ENCODE results near the gene MBOAT1.
A peak's percentile ranks its signal among the peaks of the same experiment; 100 is the strongest.

Gene MBOAT1, protein sequence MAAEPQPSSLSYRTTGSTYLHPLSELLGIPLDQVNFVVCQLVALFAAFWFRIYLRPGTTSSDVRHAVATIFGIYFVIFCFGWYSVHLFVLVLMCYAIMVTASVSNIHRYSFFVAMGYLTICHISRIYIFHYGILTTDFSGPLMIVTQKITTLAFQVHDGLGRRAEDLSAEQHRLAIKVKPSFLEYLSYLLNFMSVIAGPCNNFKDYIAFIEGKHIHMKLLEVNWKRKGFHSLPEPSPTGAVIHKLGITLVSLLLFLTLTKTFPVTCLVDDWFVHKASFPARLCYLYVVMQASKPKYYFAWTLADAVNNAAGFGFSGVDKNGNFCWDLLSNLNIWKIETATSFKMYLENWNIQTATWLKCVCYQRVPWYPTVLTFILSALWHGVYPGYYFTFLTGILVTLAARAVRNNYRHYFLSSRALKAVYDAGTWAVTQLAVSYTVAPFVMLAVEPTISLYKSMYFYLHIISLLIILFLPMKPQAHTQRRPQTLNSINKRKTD

GRCh38 chr6:20212392-20213111 is at the start of gene MBOAT1:
MBOAT1 (minus strand) TSS chr6:20212469; CDS start chr6:20212234, 235 bp downstream.
- H3K4me3 ChIP-seq (ENCODE audit: low read depth, low read length), result peak within 1 kb of the TSS; percentile 34
- TF ChIP-seq, protein P1, sequence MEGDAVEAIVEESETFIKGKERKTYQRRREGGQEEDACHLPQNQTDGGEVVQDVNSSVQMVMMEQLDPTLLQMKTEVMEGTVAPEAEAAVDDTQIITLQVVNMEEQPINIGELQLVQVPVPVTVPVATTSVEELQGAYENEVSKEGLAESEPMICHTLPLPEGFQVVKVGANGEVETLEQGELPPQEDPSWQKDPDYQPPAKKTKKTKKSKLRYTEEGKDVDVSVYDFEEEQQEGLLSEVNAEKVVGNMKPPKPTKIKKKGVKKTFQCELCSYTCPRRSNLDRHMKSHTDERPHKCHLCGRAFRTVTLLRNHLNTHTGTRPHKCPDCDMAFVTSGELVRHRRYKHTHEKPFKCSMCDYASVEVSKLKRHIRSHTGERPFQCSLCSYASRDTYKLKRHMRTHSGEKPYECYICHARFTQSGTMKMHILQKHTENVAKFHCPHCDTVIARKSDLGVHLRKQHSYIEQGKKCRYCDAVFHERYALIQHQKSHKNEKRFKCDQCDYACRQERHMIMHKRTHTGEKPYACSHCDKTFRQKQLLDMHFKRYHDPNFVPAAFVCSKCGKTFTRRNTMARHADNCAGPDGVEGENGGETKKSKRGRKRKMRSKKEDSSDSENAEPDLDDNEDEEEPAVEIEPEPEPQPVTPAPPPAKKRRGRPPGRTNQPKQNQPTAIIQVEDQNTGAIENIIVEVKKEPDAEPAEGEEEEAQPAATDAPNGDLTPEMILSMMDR (IDR thresholded peaks at IDR 0.05; ENCODE audit: control insufficient read depth, extremely low read depth, insufficient read depth), result no peak
- DNase-seq (ENCODE audit: low read depth), result no peak

DNA sequence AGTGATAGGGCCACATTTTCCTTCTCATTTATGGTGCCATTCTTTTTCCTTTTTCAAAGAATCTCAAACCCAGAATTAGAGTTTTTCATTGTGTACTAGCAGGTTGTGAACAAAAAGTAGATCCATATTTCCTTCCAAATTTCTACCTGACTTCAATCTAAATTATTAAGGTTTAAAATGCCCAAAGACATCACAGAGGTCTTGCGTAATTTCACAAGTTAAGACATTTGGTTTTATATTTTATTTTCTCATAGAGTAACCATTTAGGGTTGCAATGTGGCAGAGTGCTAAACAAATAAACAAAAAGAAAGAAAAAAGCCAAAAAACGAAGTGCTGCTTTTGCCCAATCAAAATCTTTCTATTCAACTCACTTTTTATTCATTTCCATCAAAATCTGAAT is 49.4 kb upstream of the MBOAT1 start:
- TF ChIP-seq, protein P1 (IDR thresholded peaks at IDR 0.05; ENCODE audit: control insufficient read depth, extremely low read depth, insufficient read depth), result no peak
- no peak overlapping the region for H3K4me3 ChIP-seq (ENCODE audit: low read depth, low read length)
- DNase-seq (ENCODE audit: low read depth), result no peak

DNA sequence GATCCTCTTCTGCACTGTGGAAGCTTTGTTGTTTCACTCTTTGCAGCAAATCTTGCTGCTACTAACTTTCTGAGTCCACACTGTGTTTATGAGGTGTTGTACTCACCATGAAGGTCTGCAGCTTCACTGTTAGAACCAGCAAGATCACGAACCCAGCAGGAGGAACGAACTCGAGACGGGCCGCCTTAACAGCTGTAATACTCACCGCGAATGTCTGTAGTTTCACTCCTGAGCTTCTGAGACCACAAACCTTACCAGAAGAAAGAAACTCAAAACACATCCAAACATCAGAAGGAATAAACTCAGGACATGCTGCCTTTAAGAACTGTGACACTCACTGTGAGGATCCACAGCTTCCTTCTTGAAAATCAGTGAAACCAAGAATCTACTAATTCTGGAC is 48.1 kb upstream of the MBOAT1 start:
- DNase-seq (ENCODE audit: low read depth), result no peak
- no peak overlapping the region for H3K4me3 ChIP-seq (ENCODE audit: low read depth, low read length)
- TF ChIP-seq, protein P1 (IDR thresholded peaks at IDR 0.05; ENCODE audit: control insufficient read depth, extremely low read depth, insufficient read depth), result no peak

GRCh38 chr6:20259316-20260049 is 47.2 kb upstream of the MBOAT1 start:
- TF ChIP-seq, protein P1 (IDR thresholded peaks at IDR 0.05; ENCODE audit: control insufficient read depth, extremely low read depth, insufficient read depth), result no peak

GRCh38 chr6:20255428-20255827 is 43.2 kb upstream of the MBOAT1 start:
- TF ChIP-seq, protein P1 (IDR thresholded peaks at IDR 0.05; ENCODE audit: control insufficient read depth, extremely low read depth, insufficient read depth), result no peak
- no peak for DNase-seq (ENCODE audit: low read depth)
- no peak overlapping the region for H3K4me3 ChIP-seq (ENCODE audit: low read depth, low read length)

More at GRCh38 chr6:20259316-20260049, 47.2 kb upstream of the MBOAT1 start:
- DNase-seq (ENCODE audit: low read depth), result no peak
- H3K4me3 ChIP-seq (ENCODE audit: low read depth, low read length), result no peak overlapping the region

- H3K4me3 ChIP-seq (ENCODE audit: low read depth, low read length), result no peak overlapping the region
- DNase-seq (ENCODE audit: low read depth), result no peak
- TF ChIP-seq, protein P1 (IDR thresholded peaks at IDR 0.05; ENCODE audit: control insufficient read depth, extremely low read depth, insufficient read depth), result no peak
These were observed 42.0 kb upstream of the MBOAT1 start for GRCh38 chr6:20254295-20254694.
